Measurements from ENCODE around the gene FPGS.
A peak's percentile ranks its signal among the peaks of the same experiment; 100 is the strongest.
"Not testable (repeated sequence)": the region's sequence is repeated elsewhere in the genome, so short reads cannot be mapped to it uniquely, and the experiment has no call there.

FPGS gene

DNA sequence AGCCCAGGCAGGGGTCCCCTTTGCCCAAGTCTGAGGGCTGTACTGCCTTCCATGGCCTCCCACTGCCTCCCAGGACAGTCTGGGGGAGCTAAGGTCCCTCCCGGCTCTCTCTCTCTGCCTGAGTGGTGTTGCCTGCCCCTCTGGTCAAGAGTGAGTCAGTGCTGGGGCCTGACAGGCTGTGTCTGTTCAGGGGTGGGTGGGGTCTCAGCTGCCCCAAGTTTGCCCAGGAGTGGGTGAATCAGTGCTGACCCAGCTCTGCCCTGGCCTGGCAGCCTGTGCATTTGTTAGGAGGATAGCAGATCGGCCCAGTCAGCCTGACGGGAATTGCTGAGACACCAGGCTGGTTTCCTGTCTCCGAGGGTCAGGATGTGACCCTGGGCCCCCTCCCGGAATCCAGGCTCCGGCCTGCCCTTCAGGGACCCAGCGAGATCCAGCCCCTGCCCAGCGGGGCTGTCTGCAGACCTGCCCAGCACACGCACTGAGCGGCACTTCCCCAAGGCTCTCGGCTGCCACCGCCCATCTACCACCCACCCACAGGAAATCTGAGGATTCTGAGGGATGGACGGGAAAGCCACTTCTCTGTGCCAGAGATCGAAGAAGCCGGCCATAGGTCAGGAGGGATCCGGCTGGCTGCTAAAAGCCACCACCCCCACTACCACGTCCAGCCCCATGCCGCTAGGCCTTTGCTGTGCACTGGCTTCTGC is 35.8 kb downstream of the FPGS start:
- peak; percentile 99 for DNase-seq (ENCODE audit: low read depth)

DNA sequence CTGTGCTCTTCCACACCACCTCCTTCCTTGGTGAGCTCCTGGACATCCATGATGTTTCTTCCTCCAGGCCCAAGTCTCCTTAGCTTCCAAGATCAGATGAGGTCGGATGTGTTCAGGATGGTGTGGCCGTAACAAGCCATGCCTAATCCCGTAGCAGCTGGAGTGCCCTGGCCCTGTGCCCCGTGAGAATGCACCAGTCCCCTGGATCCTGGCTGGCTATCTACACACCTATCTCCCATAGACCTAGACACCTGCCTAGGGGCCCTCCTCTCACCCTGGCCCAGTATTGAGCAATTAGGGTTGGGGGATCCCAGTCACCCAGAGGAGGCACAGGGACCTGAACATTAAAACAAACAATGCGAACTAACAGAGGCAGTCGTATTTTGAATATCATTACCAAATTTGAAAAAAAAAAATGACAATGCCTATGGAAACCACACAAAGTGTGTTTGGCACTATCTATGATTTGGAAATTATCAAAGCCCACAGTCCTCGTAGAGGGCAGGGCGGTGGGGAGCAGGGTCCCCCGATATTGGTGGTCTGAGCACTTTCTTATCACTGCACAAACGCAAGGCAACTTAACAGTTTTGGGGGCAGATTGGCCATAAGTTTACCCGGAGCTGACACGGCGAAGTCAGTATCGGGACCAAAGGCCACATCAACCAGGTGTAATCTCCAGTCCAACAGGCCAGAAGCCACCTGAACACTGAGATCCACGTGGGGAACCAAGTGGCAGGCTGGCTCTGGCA is 38.6 kb downstream of the FPGS start:
- DNase-seq (ENCODE audit: low read depth), result no peak

DNA sequence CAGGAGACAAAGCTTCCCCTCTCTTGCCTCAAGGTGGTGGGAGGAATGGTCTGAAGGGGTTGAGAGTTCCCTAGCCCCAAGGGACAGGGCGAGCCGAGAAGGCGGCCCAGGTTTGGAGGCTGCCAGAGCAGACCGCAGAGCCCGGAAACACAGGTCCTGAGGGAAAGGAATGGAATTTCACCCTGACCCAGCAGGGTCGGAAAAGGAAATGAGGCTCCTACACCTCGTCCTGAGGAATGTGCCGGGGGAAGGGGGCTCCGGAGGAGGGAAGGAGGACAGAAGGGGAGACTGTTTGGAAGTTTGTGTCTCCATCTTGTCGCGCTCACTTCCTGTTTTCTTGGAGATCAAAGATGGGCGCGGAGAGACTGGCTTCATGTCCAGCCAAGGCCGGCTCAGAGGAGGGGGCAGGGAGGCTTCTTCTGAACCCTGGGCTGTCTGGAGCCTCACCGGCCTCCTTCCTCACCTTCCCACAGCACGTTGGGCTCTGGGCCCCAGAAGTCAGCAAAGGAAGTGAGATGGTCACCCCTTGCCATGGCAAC is 42.2 kb downstream of the FPGS start:
- DNase-seq (ENCODE audit: low read depth), result peak; percentile 53

DNA sequence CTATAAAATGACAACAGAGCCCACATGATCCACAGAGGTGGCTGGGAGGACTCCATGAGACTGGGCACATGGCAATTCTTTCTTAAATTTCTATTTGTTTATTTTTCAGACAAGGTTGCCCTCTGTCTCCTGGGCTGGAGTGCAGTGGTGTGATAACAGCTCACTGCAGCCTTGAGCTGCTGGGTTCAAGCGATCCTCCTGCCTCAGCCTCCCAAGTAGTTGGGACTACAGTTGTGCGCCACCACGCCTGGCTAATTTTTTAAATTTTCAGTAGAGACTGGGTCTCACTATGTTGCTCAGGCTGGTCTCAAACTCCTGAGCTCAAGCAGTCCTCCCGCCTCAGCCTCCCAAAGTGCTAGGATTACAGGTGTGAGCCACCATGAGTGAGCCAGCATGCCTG is 42.9 kb downstream of the FPGS start:
- not testable (repeated sequence) for DNase-seq (ENCODE audit: low read depth)

DNA sequence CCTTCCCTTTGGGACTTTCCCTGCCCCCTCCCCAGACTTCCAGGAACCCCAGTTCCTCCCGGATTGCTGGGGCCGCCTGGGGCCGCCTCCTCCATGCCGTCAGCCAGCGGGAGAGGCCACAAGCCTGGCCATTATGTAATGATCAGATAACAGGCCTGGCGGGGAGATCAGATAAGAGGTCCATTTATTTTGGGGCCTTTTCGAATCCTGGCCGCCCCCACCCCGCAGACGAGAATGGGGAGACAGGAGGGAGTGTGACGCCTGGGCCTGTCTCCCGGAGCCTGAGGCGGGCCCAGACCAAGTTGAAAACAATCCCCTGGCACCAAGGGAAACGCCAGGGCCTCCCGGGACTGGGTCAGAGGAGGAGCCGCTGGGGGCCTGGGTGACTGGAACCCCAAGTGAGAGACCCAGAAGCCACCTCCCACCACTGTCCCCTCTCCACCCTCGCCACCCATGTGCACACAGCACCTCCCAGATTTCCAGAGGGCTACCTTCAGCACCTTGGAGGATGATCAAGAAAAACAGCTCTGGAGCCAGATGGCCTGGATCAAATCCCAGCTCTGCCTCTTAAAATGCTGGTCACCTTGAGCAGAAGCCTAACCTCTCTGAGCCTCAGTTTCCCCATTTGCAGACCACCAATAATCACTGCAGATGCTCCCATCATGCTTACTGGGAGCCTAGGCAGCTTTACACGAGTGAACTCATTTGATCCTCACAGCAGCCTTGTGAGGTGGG is 43.9 kb downstream of the FPGS start:
- no peak for DNase-seq (ENCODE audit: low read depth)

DNA sequence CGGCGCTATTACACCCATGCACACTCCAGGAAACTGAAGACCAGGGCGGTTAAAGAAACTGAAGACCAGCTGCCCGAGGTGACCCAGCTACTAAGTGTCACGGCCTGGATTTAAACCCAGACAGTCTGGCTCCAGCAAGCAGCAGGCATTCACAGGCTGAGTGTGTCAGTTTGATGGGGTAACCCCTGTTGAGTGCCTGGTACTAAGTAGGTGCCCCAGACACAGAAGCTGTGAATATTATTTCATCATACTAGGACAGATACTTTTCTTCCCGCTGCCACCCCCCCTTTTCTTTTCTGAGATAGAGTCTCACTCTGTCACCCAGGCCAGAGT is 44.5 kb downstream of the FPGS start:
- DNase-seq (ENCODE audit: low read depth), result no peak

DNA sequence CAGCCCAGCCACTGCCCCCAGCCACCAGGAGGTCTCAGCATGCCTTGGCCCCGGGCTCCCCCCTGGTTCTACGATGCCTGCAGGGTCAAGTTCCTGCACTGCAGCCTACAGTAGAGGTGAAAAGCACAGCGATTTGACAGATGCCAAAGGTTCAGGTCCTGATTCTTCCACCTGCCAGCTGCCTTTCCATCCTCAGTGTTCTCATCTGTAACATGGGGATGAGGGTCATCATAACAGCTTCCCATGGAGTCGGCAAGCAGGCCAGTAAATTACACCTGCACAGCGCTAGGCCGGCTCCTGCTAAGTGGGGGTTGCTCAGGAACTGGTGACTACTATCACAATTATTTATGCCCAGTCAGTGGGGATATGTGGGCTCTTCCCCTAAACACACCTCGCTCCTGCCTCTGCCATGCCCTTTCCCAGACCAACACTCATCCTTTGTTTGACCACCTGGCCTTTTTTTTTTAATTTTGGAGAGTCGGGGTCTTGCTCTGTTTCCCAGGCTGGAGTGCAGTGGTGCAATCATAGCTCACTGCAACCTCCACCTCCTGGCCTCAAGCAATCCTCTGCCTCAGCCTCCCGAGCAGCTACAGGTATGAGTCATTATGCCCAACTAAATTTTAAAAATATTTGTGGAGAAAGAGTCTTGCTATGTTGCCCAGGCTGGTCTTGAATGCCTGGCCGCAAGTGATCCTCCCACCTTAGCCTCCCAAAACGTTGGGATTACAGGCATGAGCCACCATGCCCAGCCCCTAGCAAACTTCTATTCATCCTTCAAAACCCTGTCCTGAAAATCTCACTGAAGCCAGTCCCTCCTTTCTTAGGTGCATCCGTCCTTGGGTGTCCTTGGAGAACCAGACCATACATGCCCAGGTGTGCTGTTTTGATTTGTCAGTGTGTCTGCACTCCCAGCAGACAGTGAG is 45.4 kb downstream of the FPGS start:
- no peak for DNase-seq (ENCODE audit: low read depth)

DNA sequence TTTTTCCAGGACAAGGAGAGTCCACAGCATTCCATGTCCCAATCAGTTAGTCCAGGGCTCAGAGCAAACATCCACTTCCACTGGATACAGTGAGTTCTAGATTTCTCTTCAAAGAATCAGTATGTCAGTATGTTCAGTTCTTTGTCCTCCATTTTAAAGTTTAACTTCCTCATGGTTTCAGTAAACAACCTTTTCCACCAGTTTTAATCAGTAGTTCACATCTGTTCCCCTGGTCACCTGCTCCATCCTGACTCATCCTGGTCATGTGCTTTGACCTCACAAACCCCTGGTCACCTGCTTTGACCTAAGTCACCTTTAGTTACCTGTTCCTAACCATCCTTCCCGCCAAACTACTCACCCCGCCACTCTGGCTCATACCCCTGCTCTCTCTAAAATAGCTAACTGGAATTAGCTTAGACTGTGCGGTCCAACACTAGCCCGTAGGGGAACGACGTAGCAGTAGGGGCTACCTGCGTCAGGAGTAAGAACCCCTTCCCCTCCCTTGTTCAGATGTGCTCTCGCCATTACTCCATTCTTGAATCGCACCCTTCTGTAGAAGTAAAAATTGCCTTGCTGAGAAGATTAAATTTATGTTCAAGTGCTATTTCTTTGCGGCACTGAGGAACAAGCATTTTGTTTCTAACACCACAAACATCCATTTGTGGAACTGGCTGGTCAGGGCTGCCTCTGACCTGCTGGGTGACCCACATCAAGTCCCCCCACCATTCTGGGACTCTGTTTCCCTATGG is 46.2 kb downstream of the FPGS start:
- DNase-seq (ENCODE audit: low read depth), result no peak

DNA sequence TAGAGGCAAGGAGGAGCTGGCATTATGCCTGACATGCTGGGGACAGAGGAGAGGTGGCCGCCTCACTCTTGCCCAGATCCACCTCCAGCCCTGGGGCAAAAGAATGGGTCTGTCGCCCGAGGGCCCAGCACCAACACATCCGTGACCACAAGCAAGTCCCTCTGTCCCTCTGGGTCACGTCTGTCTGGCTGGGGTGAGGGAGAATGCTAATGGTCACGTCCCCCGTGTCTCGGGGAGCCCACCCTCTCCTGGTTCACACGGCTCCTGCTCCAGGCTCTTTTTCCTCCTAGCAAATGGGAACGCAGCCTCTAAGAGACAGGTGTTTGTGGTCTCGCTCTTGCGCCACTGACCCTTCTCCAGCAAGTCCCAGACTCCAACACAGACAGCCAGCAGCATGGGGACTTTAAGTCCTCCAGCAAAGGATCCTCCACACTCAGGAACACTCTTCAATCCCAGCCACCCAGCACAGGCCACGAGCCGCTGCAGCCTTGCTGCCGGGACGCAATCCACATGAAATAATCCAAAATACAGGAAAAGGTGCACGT is 47.7 kb downstream of the FPGS start:
- no peak for DNase-seq (ENCODE audit: low read depth)

DNA sequence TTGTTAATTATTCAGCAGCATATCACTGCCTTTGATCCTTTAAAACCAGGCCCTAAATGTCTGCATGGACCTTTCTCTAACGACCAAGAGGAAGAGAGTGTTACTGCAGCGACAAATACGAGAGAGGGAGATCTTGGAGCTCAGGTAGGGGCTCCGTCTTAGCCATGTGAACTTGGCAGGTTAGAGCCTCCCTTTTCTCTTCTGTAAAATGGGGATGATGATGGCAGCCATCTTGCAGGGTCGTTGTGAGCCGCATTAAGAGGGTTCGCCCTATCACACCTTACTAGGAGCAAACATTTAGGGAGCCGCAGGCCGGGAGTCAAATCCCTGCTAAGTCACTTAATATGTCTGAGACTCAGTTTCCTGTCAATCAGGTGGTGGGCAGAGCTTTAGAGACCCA is 50.1 kb downstream of the FPGS start:
- no peak for DNase-seq (ENCODE audit: low read depth)

DNA sequence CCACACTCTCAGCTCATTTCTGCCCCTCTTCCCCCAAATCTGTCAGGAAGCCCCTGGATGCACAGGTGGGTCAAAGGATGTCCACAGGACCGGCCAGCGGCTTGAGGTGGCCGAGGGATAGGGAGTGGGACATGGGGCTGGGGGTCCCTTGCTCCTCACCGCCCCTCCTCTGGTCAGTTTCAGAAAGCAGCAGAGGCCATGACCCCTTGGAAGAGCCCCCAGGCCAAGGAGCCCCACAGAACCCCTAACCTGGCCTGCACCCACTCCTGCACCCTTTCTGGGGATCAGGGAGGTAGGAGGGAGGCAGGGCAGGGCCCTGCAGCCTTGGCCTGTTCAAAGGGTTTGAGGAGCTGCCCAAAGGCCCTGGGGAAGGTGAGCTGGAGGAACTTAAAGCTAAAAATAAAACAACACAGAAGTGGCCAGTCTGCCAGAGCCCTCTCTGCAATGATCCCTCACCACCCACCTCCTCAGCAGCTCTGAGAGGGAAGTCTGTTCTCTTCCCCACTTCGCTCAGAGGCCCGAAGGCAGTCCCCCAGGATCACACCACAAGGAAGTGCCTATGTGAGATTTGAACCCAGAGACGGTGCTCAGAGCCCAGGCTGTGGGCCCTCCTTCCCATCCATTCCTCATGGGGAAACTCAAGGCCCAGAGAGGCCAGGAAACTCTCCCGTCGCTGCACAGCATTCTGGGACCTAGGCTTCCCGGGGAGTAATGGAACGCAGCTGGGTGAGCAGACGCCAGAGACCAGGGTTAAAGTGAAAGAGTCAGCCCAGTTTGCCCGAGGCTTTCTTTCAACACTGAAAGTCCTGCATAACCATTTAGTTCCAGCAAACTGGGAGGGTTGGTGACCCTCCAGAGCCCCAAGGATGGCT is 50.9 kb downstream of the FPGS start:
- peak; percentile 26 for DNase-seq (ENCODE audit: low read depth)

DNA sequence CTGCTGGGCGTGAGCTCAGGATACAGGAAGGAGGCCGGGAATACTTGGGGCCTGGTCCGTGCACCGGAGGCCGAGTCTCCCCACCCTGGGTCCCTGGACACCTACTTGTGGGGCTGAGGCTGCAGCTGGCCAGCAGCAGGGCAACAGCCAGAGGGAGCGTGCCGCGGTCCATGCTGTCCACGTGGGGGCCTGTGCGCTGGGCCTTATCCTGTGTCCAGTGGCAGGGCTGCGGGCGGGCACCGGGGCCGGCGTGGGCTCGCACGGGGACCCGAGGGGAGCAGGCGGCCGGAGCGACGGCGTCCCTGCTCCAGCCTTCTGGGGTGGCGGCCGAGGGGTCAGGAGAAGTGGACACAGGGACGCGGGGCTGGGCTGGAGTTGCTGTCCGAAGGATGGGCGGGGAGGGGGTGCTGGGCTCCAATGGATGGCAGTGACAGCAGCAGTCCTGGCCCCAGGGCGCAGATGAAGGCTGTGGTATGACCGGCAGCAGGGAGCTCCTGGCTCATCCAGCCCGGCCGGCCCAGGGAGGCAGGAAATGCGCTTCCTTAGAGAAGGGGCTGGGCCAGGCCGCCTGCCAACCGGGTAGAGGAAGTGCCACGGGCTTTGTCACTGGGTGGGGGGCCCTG is 51.6 kb downstream of the FPGS start, which contains the start of gene ENG:
ENG (minus strand) TSS at position 475 of the 623 bp plus-strand sequence; CDS start at position 172, 303 bp downstream.
- peak; percentile 84 for DNase-seq (ENCODE audit: low read depth)

DNA sequence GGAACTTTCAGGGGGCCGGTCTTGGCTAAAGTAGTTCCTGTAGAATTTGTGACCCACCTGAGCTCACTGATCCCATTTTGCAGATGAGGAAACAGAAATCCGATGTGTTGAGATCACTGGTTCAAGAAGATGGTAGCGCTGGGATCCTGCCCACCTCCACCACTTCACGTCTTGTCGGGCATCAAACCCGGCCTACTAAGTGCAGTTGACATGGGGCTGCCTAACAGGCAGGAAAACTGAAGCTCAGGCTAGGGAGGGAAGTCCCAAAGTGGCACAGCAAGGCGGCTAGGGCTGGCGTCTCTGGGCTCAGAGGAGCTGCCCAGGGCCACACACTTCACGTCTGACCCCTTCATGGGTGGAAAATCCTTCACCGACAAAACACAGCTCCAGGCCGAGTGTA is 52.3 kb downstream of the FPGS start:
- no peak for DNase-seq (ENCODE audit: low read depth)

DNA sequence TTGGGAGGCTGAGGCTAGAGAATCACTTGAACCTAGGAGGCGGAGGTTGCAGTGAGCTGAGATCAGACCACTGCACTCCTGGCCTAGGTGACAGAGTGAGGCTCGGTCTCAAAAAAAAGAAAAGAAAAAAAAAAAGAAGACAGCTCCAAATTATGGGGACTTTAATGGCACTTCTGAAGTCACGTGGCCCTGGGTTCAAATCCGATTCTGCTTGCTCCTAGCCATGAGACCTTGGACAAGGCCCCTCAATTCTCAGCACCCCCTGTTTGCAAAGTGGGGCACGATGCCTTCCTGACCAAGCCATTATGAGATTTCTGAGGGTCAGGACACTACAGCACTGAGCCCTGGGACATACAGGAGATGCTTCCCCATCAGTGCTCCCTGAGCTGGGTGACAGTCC is 52.8 kb downstream of the FPGS start:
- no peak for DNase-seq (ENCODE audit: low read depth)

DNA sequence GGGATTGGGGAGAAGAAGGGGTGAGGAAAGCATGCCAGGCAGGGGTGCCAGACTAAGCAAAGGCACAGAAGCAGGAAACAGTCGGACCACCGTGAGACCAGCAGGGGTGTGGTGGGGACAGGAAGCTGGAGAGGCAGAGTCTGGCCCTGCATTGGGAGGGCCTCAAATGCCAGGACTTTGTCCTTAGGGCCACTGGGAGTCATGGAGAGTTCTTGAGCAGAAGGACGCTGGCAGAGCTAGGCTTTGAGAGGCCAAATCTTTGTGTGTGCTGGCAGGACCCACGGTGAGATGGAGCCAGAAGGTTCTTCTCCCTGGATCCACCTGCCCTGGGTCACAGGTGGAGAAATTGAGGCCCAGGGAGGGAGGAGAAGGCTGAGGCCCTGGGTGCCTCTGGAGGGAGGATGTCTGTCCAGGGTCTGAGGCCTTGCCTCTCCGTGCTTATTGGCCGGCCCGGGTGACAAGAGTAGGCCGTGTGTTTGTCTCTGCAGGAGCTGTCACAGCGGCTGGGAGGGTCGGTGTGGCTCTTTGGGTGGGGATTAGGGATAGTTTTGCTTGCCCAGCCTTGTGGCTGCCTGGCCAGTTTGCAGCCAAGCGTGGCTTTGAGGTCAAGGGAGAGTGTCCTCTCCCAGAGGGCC is 53.5 kb downstream of the FPGS start:
- DNase-seq (ENCODE audit: low read depth), result no peak

DNA sequence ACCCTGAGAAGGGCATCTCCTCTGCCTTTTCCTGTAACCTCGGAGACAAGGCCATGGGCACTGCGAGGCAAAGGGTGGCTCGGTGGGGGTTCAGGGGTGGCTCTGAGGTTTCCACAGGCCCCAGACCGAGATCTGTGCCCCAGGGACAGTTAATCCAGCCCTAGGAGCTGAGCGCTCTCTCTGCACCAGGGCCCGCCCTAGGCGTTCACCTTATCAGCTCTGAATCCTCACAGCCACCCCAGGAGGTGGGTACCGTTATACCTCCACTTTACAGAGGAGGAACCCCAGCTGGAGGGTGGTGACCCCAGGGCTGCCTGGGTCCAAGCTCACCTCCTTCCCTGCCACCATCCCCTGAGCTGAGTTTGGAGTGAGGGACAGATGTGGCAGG is 54.0 kb downstream of the FPGS start:
- DNase-seq (ENCODE audit: low read depth), result no peak

DNA sequence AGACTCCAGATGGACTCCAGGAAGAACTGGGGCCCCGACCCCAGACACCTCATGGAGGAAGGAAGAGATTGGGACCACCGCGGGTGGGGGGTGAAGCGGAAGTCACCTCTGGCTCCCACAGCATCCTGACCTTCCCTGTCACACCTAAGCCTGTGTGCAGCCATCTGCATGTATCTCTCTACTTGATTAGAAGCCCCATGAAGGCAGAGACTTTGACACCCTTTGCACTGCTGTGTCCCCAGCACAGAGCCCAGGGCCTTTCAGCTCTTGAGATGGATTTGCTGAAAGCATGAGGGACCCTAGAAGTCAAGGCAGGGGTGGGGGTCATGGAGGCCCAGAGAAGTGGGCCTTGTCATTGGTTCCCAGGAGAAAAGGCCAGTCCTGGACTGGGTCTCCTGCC is 54.6 kb downstream of the FPGS start:
- no peak for DNase-seq (ENCODE audit: low read depth)

DNA sequence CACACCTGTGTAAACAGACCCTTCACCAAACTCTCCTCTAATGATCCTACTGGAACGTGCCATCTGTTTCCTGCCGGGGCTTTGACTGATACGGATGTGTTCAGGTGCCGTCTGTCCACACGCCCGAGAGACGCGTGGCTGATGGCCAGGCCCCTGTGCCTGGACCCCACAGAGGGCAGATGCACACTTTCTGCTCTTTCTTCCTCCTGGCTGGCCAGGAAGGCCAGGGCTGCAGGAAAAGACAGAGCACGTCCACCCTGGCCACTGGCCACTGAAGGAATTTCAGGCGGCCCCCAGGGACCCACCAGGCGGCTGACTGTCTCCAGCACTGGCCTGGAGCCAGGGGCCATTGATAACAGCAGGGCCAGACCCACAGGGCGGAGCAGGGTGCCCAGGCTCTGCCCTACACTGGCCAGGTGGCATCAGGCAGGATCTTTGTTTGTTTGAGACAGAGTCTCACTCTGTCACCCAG is 55.4 kb downstream of the FPGS start:
- no peak for DNase-seq (ENCODE audit: low read depth)

DNA sequence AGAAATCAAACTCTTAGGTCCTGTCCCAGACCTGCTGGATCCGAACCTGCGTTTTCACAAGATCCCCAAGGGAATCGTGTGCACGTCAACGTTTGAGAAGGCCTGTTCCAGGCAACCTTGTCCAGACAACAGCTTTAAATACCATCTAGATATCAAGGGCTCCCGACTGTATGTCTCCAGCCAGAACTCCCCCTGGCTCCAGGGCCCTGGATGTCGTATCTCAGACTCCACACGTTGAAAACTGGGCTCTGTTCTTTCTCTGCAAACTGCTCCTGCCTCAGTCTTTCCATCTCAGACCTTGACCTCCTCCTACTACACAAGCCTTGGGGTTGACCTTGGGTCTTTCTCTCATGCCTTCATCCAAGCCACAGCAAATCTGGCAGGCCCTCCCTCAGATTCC is 57.6 kb downstream of the FPGS start:
- DNase-seq (ENCODE audit: low read depth), result no peak
